Immature natural killer cell (primary cell): Measurements from ENCODE around the gene PRKAG2. TPM values are rescaled to one million over a fixed set of nuclear protein-coding genes. Genes with fewer than 3 reads are reported as not detected.

Source experiments
- DNase-seq, 3 donors: peaks; one replicate each; pipeline ENCODE4 v3.0.0; 2022; ENCODE audit warnings: mixed read lengths in 1 of 3
- H3K27ac Mint-ChIP-seq, 6 donors: one replicate each; pipeline ENCODE4 v1.8.0; 2020; ENCODE audit warnings: mixed read lengths in 6 of 6, mild to moderate bottlenecking in 5 of 6, inconsistent platforms in 4 of 6, moderate library complexity in 3 of 6
- H3K27me3 Mint-ChIP-seq, 3 donors: one replicate each; pipeline ENCODE4 v1.8.0; 2020 to 2021; ENCODE audit warnings: low read depth in 3 of 3, mild to moderate bottlenecking in 3 of 3, mixed read lengths in 3 of 3, moderate library complexity in 3 of 3, inconsistent platforms in 1 of 3
- H3K36me3 Mint-ChIP-seq, 3 donors: one replicate each; pipeline ENCODE4 v1.8.0; 2020; ENCODE audit warnings: mixed read lengths in 3 of 3, inconsistent platforms in 2 of 3, mild to moderate bottlenecking in 2 of 3
- H3K4me1 Mint-ChIP-seq, 2 donors: one replicate each; pipeline ENCODE4 v1.8.0; 2020; ENCODE audit warnings: inconsistent platforms in 2 of 2, mild to moderate bottlenecking in 2 of 2, mixed read lengths in 2 of 2, moderate library complexity in 1 of 2
- H3K4me3 Mint-ChIP-seq, 5 donors: one replicate each; pipeline ENCODE4 v1.8.0; 2020; ENCODE audit warnings: mild to moderate bottlenecking in 5 of 5, mixed read lengths in 5 of 5, inconsistent platforms in 3 of 5, moderate library complexity in 3 of 5
- H3K9me3 Mint-ChIP-seq, 6 donors: one replicate each; pipeline ENCODE4 v1.8.0; 2020; ENCODE audit warnings: mild to moderate bottlenecking in 6 of 6, mixed read lengths in 6 of 6, inconsistent platforms in 4 of 6, moderate library complexity in 3 of 6
- polyA plus RNA-seq, 3 donors: library from polyadenylated mRNA; unstranded; fragments of 300-500 nt; fragmentation: Illumina TruSeq; gene quantifications; one replicate each; pipeline ENCODE4 v1.2.3, GENCODE V29; 2021

Gene PRKAG2
- polyA plus RNA-seq, 3 donors from 2014 or later, result 14.7 to 22.5 (median 19.1) TPM

GRCh38 chr7:151896486-151896885, 19.6 kb upstream of the PRKAG2 start:
- Mint-ChIP-seq H3K36me3 (no peaks in the 10 kb centered on the region), H3K4me3 (no peak overlapping the region), H3K27me3 (peaks cover 2 to 16% (median 2%) of the 10 kb centered on the region in 3 donors), H3K9me3 (no peaks in the 10 kb centered on the region), H3K27ac (no peak overlapping the region), H3K4me1 (no peaks in the 10 kb centered on the region)
- no peak for DNase-seq

GRCh38 chr7:151896086-151896485, 19.2 kb upstream of the PRKAG2 start:
- no peak overlapping the region for H3K27ac Mint-ChIP-seq
- H3K9me3 Mint-ChIP-seq, result no peaks in the 10 kb centered on the region
- no peak for DNase-seq
- H3K36me3 Mint-ChIP-seq, result no peaks in the 10 kb centered on the region
- no peaks in the 10 kb centered on the region for H3K4me1 Mint-ChIP-seq
- H3K27me3 Mint-ChIP-seq, result peaks cover 0 to 16% (median 2%) of the 10 kb centered on the region in 3 donors
- H3K4me3 Mint-ChIP-seq, result no peak overlapping the region

- Mint-ChIP-seq H3K27ac (no peak overlapping the region), H3K36me3 (no peaks in the 10 kb centered on the region), H3K4me3 (no peak overlapping the region), H3K4me1 (no peaks in the 10 kb centered on the region), H3K27me3 (peaks cover 0 to 18% (median 4%) of the 10 kb centered on the region in 3 donors), H3K9me3 (no peaks in the 10 kb centered on the region)
- no peak for DNase-seq
Observed at GRCh38 chr7:151895631-151896031, 18.7 kb upstream of the PRKAG2 start.

- no peak overlapping the region for H3K4me3 Mint-ChIP-seq
- H3K27ac Mint-ChIP-seq, result no peak overlapping the region
- peaks cover 0 to 17% (median 6%) of the 10 kb centered on the region in 3 donors for H3K27me3 Mint-ChIP-seq
- no peaks in the 10 kb centered on the region for H3K4me1 Mint-ChIP-seq
- H3K9me3 Mint-ChIP-seq, result no peaks in the 10 kb centered on the region
- no peak for DNase-seq
- H3K36me3 Mint-ChIP-seq, result no peaks in the 10 kb centered on the region
Observed at GRCh38 chr7:151895008-151895630, 18.2 kb upstream of the PRKAG2 start.

GRCh38 chr7:151894111-151895007, 17.4 kb upstream of the PRKAG2 start:
- no peaks in the 10 kb centered on the region for H3K36me3 Mint-ChIP-seq
- H3K27me3 Mint-ChIP-seq, result peaks cover 0 to 15% (median 6%) of the 10 kb centered on the region in 3 donors
- H3K4me1 Mint-ChIP-seq, result no peaks in the 10 kb centered on the region
- no peak overlapping the region for H3K27ac Mint-ChIP-seq
- DNase-seq, result no peak
- H3K9me3 Mint-ChIP-seq, result no peaks in the 10 kb centered on the region
- H3K4me3 Mint-ChIP-seq, result no peak overlapping the region

GRCh38 chr7:151893405-151893923, 16.5 kb upstream of the PRKAG2 start:
- DNase-seq, result no peak
- H3K4me3 Mint-ChIP-seq, result no peak overlapping the region
- peaks cover 0 to 12% (median 6%) of the 10 kb centered on the region in 3 donors for H3K27me3 Mint-ChIP-seq
- H3K36me3 Mint-ChIP-seq, result no peaks in the 10 kb centered on the region
- no peak overlapping the region for H3K27ac Mint-ChIP-seq
- H3K9me3 Mint-ChIP-seq, result no peaks in the 10 kb centered on the region
- H3K4me1 Mint-ChIP-seq, result no peaks in the 10 kb centered on the region

GRCh38 chr7:151891753-151892152, 14.8 kb upstream of the PRKAG2 start:
- no peak for DNase-seq
- Mint-ChIP-seq H3K9me3 (no peaks in the 10 kb centered on the region), H3K36me3 (no peaks in the 10 kb centered on the region), H3K27ac (no peak overlapping the region), H3K27me3 (peaks cover 0 to 10% (median 9%) of the 10 kb centered on the region in 3 donors), H3K4me3 (no peak overlapping the region), H3K4me1 (no peaks in the 10 kb centered on the region)

- peaks cover 0 to 10% (median 9%) of the 10 kb centered on the region in 3 donors for H3K27me3 Mint-ChIP-seq
- DNase-seq, result no peak
- no peak overlapping the region for H3K27ac Mint-ChIP-seq
- H3K9me3 Mint-ChIP-seq, result no peaks in the 10 kb centered on the region
- H3K4me3 Mint-ChIP-seq, result no peak overlapping the region
- no peaks in the 10 kb centered on the region for H3K4me1 Mint-ChIP-seq
- H3K36me3 Mint-ChIP-seq, result no peaks in the 10 kb centered on the region
Observed at GRCh38 chr7:151891182-151891581, 14.3 kb upstream of the PRKAG2 start.

GRCh38 chr7:151890355-151891004, 13.6 kb upstream of the PRKAG2 start:
- H3K36me3 Mint-ChIP-seq, result no peaks in the 10 kb centered on the region
- no peaks in the 10 kb centered on the region for H3K4me1 Mint-ChIP-seq
- H3K9me3 Mint-ChIP-seq, result no peaks in the 10 kb centered on the region
- H3K27ac Mint-ChIP-seq, result no peak overlapping the region
- no peak for DNase-seq
- H3K27me3 Mint-ChIP-seq, result peaks cover 0 to 10% (median 9%) of the 10 kb centered on the region in 3 donors
- H3K4me3 Mint-ChIP-seq, result no peak overlapping the region

- no peak overlapping the region for H3K27ac Mint-ChIP-seq
- no peak overlapping the region for H3K4me3 Mint-ChIP-seq
- DNase-seq, result no peak
- H3K4me1 Mint-ChIP-seq, result no peaks in the 10 kb centered on the region
- H3K27me3 Mint-ChIP-seq, result peaks cover 0 to 10% (median 7%) of the 10 kb centered on the region in 3 donors
- no peaks in the 10 kb centered on the region for H3K9me3 Mint-ChIP-seq
- H3K36me3 Mint-ChIP-seq, result no peaks in the 10 kb centered on the region
Observed at GRCh38 chr7:151889406-151890354, 12.8 kb upstream of the PRKAG2 start.

- no peaks in the 10 kb centered on the region for H3K4me1 Mint-ChIP-seq
- peaks cover 0 to 12% (median 7%) of the 10 kb centered on the region in 3 donors for H3K27me3 Mint-ChIP-seq
- peak overlapping the region in 1 of 6 donors; percentile 3 for H3K27ac Mint-ChIP-seq
- no peaks in the 10 kb centered on the region for H3K9me3 Mint-ChIP-seq
- no peak overlapping the region for H3K4me3 Mint-ChIP-seq
- no peak for DNase-seq
- H3K36me3 Mint-ChIP-seq, result no peaks in the 10 kb centered on the region
Observed at GRCh38 chr7:151888079-151889067, 11.5 kb upstream of the PRKAG2 start.

GRCh38 chr7:151886783-151887182, 9.9 kb upstream of the PRKAG2 start:
- no peaks in the 10 kb centered on the region for H3K4me1 Mint-ChIP-seq
- no peaks in the 10 kb centered on the region for H3K36me3 Mint-ChIP-seq
- H3K27me3 Mint-ChIP-seq, result peaks cover 2 to 8% (median 7%) of the 10 kb centered on the region in 3 donors
- no peak overlapping the region for H3K4me3 Mint-ChIP-seq
- DNase-seq, result no peak
- H3K27ac Mint-ChIP-seq, result no peak overlapping the region
- no peaks in the 10 kb centered on the region for H3K9me3 Mint-ChIP-seq
